GM21825 (cell line): ENCODE measurements around the gene GNB1L.
"Not testable (repeated sequence)": the region's sequence is repeated elsewhere in the genome, so short reads cannot be mapped to it uniquely, and the experiment has no call there.

Experiments
- ATAC-seq: cut with Tn5 transposase; IDR thresholded peaks from one replicate; pipeline ENCODE4 v1.9.1; 2021; ENCODE audit warnings: mild to moderate bottlenecking, moderate library complexity; ENCODE audit not compliant: unreplicated experiment

The GNB1L gene

DNA sequence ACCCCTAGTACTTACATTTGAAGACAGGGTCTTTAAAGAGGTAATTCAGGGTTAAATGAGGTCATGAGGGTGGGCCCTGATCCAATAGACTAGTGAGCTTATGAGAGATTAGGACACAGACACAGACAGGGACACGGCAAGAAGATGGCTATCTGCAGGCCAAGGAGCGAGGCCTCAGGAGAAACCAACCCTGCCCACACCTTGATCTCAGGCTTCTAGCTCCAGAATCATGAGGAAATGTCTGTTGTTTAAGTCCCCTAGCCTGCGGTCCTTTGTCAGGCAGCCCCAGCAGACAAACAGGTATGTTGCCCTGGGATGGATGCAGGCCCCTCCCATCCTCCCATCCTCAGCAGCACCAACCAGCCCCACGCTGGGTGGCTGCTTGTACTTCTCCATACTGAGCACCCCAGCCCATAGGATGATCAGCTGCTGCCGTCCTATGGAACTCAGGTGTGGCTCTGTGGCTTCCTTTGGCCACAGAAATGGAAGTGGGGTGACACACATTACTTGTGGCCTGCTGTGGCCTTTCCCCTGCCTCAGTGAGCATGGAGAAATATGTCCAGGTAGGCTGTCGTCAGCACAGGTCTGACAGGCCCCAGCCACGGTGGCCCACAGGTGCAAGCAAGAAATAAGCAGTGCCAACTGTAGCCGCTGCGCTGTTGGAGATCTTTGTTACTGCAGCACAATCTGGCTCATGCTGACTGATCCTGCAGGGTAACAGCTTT, 7.9 kb downstream of the GNB1L start:
- ATAC-seq = no peak

DNA sequence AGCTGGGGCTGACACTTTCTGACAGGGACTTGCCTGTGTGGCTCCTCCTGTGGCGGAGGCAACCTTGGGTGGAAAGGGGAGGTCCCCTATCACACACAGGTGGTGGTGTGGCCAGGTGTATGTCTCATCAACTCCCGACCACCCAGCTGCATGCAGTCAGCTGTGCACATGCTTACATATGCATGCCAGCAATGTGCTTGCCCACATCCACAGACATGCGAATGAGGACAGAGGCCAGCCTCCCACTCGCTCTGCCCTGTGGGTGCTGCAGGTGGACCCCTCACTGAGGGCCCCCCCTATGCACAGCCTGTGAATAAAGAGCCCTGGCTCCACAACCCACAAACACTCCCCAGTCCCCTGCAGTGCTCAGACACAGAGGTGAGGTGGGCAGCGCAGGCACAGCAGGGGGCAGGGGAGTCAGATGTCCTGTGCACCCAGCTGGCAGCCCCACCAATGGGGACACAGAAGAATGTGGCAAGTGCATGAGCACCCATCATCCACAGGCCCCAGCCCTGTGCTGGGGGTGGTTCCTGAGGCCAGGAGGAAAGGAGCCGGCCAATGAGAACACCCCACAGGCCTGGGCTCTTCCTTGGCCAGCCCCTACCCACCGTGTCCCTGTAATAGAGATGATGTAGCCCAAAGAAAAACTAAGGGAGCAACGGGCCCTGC, 9.5 kb downstream of the GNB1L start:
- no peak for ATAC-seq

DNA sequence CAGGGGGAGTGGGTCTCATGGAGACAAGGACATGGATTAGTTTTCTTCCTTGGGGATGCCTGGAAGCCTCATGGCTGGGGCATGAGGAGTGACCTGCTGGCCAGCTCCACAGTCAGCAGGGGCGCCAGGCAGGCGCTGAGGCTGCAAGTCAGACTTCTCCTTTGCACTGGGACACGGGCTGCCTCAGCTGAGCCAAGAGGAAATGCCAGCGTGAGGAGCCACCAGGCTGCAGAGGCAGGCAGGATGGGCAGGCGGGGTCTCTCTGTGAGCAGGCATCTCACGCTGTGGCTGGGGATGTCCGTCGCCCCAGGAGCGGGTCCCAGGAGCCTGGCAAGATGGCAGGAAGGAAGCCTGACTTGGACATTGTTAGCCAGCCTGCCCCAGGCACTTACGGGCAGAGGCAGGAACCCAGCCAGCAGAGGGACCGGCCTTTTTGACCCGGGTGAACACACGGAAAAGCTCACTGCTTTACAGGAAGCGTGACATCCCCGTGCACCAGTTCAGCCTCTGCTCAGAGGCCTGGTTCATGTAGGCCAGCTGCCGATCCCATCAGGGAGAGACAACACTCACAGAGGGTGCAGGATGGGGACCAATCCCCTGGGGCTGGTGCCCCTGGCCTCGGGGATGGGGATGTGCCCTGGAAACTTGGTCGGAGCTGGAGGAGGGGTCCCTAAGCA, 10.2 kb downstream of the GNB1L start:
- no peak for ATAC-seq

DNA sequence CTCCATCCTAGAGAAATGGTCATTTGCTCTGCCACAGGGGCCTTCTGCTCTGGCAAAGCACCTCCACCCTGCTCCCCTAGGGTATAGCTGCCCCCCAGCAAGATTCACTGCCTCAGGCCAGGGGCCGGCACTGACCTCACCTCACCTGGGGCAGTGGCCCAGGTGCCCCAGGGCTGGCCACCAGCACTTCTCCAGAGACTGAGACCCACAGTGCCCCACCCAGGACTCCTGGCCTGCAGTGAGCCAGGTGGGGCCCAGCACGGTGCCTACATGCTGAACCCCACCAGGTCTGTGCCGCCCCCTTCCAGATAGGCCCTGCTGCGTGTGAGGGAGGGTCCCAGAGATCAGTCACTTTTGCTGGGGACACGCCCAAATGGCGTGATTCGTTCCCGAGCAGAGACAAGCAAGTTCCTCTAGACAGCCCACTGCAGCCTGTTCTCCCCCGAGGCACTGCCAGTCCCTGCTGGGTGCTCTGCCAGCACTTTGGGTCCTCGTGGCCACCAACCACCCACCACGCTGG, 10.8 kb downstream of the GNB1L start:
- no peak for ATAC-seq

DNA sequence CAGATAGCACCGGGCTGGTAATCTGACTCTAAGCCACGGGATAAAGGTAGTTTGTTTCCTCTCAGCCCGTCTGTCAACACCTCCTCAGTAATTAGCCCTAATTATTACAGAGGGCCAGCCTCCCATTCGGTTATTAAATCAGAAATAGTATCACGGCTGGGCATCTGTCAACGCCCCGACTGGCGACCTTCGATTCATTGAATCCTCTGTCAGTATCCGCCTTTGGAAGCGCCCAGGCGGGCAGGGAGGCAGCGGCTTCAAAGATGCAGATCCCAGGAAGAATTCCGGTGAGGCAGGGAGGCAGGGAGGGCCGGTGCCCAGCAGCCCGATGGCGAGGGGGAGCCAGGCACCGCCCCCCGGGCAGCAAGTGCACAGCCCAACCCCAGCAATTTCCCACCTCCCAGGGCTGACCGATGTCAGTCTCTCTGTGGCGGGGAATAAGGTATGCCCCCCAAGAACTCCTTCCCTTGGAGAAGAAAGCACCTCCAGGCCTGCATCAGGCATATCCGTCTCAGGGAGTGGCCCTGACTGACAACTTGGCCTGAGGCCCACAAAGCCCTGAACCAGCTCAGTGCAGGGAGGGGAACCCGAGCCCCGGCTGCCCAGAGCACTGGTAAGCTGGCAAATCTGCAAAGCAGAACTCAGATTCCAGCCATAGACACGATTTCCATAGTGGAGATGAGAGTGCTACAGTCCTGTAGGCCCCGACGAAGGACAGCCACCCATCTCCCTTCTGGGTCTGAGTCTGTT, 11.4 kb downstream of the GNB1L start:
- ATAC-seq = no peak

DNA sequence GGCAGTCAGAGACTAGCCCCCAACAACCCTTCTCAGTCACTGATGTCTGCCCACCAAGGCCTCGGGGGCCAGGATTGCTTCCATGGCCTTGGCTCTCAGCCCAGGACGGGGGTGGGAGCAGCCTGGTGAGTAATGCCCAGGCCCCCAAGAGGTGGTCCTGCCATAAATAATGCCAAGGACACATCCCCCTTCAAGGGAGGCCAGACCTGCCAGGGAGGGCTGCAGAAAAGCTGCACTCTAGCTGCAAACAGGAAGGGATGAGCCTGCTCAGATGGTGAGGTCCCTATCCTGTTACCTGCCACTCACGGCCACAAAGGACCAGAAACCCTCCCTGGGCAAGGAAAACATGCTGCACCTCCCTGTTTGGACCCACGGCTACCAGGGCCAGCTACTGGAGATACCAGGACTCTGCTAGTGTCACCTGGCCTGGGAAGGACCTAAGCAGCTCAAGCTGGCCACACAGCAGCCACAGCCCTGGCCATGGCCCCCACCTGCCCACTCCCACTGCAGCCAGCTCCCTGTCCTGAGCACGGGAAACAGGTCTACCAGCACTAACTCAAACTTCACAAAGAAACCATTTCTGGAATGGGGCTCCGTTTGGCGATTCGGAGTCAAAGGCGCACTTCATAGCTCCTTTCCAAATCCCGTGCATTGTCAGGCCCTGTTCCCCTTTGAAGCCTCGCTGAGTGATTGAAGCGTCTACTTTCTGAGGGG, 12.1 kb downstream of the GNB1L start:
- ATAC-seq = no peak

DNA sequence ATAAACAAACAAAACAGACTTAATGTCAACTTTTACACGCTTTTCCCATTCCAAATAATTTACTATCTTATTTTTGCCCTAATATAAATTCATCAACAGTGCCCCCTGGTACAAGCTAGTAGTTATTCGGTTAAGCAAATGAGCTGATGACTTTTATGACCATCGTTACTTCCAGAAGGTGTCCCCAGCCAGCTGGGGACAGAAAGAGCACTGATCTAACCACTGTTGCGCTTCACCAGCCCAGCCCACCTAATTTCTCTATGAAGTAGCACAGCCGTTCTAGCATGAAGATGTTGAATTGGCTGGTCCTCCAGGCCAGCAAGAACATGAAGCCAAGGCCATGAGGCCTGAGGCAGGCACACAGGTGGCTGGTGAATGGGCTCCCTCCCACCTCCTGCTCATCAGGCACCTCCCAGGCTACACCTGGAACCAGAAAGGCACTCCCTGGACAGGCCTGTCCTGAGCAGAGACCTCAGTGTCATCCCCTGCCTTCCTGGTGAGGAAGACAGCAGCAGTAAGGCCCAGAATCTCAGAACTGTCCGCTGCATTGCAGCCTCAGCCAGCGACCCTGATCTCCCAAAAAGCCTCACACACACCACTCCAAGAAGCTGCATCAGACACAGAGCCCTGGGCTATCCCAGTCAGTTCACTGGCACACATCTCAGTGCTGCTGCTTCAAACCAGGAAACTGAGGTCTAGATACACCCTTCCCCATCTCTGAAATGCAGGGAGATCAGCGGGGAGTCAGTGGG, 12.9 kb downstream of the GNB1L start:
- ATAC-seq = no peak

DNA sequence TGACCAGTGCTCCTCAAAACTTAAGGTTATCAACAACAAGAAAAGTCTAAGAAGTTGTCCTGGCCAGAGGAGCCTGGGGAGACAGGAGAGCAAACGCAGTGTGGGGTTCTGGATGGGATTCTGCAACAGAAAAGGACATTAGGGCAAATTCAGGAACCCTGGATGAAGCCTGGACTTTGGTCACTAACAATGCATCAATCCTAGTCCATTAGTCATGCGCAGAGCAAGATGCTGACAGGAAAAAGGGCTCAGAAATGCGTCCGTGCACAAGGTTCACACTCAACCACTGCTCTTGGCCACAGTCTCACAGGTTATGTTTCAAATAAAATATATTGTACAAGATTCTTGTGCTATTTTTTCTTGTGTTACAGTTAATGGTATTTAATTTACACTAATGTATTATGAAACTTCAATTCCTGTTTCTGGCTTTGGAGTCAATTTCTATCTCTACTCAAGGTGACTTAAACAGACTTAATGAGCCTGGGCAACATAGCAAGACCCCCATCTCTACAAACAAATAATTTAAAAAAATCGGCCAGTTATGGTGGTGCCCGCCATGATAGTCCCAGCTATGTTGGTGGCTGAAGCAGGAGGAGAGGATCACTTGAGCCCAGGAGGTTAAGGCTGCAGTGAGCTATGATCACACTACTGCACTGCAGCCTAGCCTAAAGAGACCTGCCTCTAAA, 13.6 kb downstream of the GNB1L start:
- no peak for ATAC-seq

DNA sequence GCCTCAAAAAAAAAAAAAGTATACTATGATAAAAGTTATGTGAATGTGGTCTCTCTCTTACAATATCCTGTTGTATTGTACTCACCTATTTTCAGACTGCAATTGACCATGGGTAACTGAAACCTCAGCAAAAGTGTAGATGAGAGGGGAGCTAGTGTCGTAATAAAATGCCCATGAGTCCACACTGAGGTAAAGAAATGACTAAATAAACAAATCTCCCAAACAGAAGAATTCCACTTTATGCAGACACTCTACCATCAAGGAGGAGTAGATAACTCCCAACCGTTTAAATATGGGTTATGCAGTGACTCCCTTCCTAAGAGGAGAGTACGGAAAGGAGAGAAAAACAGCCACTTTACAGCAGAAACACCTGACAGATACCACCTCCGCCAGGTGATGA, 14.6 kb downstream of the GNB1L start:
- no peak for ATAC-seq

DNA sequence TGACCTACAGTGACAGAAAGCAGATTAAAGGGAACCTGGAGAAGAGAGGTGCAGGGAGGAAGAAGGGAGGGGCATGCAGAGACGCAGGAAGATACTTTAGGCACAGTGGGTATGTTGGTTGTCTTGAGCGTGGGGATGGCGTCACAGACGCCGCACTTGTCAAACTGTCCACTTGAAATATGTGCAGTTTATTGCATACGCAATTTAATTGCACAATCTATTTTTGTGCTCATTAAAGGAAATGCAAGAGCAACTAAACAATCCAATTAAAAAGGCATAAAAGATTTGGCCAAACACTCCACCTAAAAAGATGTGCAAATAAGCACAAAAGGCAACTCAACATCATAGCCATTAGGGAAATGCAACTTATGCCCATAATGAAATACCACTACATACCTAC, 16.8 kb downstream of the GNB1L start:
- ATAC-seq = no peak

DNA sequence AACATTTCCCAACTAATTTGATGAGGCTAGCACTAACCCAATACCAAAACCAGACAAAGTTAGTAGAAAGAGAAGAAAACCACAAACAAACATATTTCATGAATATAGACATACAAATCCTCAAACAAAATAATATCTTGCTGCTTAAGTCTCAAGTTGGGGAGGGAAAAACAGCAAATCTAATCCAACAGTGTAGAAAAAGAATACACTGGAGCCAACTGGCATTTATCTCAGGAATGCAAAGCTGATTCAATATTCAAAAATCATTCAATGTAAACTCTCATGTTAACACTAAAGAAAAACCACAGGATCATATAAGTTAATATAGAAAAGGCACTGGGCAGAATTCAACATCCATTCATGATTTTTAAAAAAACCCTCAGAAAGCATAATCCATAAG, 18.2 kb downstream of the GNB1L start:
- ATAC-seq = no peak

DNA sequence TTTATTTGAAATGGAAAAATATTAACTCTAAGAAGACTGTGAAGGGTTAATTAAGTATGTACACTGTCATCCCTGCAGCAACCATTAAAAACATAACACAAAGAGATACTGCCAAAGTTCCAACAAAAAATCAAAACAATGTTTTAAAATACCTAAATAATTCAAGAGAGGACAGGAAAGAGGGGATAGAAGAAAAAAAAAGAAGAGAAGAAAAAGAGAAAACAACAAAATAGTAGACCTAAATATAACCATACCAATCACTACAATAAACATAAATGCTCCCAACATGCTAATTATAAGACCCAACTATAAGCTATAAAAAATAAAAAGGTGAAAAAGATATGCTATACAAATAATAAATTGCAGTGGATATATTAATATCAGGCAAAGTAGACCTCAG, 20.1 kb downstream of the GNB1L start:
- ATAC-seq = no peak

DNA sequence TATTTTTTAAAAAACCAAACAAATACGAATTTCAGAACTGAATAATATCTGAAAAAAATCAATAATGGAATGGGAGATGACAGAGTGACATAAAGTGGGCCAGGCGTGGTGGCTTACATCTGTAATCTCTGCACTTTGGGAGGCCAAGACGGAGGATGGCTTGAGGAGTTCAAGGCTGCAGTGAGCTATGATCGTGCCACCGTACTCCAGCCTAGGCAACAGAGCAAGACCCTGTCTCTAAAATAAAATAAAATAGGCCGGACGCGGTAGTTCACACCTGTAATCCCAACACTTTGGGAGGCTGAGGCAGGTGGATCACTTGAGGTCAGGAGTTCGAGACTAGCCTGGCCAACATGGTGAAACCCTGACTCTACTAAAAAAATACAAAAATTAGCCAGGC, 21.3 kb downstream of the GNB1L start:
- ATAC-seq = not testable (repeated sequence)

DNA sequence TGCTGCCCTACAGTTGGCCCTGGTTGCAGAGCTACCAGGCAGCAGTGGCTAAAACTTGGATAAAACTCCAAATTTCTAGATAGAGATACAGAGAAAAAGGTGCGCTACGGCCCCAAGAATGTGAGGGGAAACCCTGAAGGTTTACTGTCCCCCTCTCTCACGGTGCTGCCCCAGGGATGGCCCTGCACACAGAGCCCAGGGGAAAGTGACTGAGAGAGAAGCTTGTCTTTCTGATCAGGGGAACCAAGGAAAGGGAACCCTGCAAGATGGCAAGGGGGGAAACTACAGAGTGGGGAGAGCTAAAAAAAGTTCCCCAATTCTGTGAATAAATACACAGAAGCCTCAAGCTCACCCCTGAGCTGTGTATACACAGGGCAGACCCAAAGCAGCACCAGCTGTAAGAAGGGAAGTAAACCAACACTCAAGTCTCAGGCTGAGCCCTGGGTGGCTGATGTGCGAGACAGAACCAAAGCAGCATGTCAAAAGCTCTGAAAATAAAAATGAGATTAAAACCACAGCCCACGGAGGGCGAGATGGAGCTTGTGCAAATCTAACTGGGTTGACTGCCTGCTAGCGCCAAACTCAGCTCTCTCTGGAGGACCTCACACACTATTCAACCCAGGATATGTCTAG, 22.1 kb downstream of the GNB1L start:
- no peak for ATAC-seq

DNA sequence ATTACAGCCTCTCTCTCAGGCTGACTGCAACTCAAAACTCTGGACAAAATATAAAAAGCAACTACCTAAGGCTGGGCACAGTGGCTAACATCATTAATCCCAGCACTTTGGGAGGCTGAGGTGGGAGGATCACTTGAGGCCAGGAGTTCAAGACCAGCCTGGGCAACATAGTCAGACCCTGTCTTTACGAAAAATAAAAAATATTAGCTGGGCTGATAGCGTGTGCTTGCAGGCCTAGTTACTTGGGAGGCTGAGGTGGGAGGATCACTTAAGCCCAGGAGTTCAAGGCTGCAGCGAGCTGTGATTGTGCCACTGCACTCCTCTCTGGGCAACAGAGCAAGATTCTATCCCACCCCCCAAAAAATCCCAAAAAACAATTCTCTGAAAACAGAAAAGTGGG, 22.7 kb downstream of the GNB1L start:
- not testable (repeated sequence) for ATAC-seq

DNA sequence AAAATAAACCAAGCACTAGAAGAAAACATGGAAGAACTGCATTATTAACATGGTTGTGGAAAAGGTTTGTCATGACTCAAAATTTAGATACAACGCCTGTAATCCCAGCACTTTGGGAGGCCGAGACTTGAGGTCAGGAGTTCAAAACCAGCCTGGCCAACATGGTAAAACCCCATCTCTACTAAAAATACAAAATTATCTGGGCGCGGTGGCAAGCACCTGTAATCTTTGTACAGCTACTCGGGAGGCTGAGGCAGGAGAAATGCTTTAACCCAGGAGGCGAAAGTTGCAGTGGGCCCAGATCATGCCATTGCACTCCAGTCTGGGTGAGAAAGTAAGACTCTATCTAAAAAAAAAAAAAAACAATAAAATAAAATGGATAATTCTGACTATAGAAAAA, 23.7 kb downstream of the GNB1L start:
- ATAC-seq = no peak

DNA sequence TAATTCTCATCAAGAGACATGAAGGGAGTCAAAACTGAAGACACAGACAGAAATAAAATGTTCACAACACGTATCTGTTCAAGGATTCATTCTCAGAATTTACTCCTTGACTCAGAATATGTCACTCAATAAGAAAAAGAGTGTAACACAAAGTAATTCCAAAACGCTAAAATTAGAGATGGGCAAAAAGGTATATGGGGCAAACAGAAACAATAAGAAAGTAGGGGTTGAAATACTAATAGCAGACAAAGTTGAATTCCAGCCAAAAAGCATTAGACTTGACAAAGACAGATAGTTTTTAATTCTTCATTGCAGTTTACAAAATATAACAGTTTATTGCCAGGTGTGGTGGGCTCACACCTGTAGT, 26.7 kb downstream of the GNB1L start:
- ATAC-seq = no peak

DNA sequence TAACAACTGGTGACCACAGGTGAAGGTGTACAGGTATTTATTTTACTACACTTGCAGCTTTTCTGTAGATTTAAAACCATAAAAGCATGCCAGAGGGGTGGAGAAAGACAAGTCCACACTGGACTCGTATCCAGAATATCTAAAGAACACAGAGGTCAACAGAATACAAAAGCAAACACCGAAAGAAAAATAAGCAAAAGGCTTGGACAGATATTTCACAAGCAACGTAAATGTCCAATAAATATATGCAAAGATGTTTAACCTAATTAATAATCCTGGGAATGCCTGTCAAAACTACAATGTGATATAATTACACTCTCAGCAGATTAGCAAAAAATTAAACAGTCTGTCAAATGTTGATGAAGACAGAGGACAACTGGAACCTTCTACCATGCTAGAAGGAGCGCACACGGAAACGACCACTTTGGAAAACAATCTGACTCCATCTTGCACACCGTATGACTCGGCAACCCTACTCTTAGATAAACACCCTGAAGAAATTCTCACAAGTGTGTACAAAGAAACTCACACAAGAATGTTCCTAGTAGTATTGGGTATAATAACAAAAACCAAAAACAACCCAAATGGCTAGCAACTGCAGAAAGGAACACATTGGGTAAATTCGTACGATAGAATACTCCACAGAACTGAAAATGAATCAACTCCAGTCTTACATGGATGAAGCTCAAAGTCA, 27.2 kb downstream of the GNB1L start:
- no peak for ATAC-seq

DNA sequence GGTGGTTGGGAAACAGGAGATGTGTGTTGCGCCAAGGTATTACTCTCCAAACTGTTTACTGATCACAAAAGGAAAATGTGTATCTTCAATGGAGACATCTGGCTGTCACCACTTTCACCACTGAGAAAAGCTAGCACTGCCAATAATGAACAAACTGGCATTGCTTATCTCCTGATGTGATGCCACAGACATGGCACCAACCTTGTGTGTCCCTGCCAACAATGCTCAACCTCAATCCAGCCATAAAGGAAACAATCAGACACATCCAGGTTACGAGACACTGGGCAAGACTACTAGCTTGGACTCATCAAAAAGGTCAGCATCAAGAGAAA, 28.1 kb downstream of the GNB1L start:
- no peak for ATAC-seq
